Measurements from ENCODE around the gene ZNF839. TPM values are rescaled to one million over a fixed set of nuclear protein-coding genes. Genes with fewer than 3 reads are reported as not detected.
"Not testable (repeated sequence)": the region's sequence is repeated elsewhere in the genome, so short reads cannot be mapped to it uniquely, and the experiment has no call there.

ZNF839 gene
- total RNA-seq, 1 experiment from 2014 or later, result 21.7 TPM

DNA sequence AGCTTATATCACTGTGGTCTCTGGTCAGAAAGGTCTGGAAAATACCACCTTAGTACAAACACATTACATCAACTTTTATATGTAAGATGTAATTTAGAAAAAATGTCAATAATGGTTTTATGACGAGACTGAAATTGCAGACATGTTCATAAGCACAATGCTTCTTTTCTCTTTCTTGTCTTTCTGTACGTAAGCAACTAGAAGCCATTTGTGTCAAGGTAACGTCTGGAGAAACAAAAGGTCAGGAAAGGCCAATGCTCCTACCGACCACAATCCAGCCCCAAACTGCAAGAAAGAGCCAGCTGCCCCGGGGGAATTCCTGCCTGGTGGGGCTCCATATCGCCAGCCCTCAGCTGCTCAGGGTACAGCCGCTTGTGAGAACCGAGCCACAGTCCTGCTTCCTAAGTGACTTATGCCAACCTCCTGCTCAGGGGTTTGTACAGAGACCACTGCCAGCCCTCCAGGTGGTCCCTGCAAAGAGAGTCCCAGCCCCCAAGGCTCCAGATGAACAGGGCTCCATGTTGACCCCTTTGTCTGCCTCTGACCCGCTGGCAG lies 6.3 kb downstream of the ZNF839 start:
- TF ChIP-seq, protein P1, sequence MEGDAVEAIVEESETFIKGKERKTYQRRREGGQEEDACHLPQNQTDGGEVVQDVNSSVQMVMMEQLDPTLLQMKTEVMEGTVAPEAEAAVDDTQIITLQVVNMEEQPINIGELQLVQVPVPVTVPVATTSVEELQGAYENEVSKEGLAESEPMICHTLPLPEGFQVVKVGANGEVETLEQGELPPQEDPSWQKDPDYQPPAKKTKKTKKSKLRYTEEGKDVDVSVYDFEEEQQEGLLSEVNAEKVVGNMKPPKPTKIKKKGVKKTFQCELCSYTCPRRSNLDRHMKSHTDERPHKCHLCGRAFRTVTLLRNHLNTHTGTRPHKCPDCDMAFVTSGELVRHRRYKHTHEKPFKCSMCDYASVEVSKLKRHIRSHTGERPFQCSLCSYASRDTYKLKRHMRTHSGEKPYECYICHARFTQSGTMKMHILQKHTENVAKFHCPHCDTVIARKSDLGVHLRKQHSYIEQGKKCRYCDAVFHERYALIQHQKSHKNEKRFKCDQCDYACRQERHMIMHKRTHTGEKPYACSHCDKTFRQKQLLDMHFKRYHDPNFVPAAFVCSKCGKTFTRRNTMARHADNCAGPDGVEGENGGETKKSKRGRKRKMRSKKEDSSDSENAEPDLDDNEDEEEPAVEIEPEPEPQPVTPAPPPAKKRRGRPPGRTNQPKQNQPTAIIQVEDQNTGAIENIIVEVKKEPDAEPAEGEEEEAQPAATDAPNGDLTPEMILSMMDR (IDR thresholded peaks at IDR 0.05; ENCODE audit: unreplicated experiment), result no peak
- peaks cover 5% of the 10 kb centered on the region for H3K36me3 Mint-ChIP-seq (ENCODE audit: insufficient read depth, unreplicated experiment)
- no peaks in the 10 kb centered on the region for H3K4me1 Mint-ChIP-seq (ENCODE audit: low read depth, unreplicated experiment)
- CTCF ChIA-PET, result no interaction called here
- no peaks in the 10 kb centered on the region for H3K27me3 Mint-ChIP-seq (ENCODE audit: unreplicated experiment)
- BruUV-seq (replicated peaks), result no TSS peak
- intact Hi-C loops (cut with micrococcal nuclease; ENCODE audit: unreplicated experiment), result no loop called here
- DNase-seq, result no peak
- H3K9me3 Mint-ChIP-seq (ENCODE audit: low read depth, unreplicated experiment), result no peaks in the 10 kb centered on the region
- H3K4me3 Mint-ChIP-seq (ENCODE audit: low read depth, unreplicated experiment), result no peak overlapping the region
- no peak overlapping the region for H3K27ac Mint-ChIP-seq (ENCODE audit: unreplicated experiment)

DNA sequence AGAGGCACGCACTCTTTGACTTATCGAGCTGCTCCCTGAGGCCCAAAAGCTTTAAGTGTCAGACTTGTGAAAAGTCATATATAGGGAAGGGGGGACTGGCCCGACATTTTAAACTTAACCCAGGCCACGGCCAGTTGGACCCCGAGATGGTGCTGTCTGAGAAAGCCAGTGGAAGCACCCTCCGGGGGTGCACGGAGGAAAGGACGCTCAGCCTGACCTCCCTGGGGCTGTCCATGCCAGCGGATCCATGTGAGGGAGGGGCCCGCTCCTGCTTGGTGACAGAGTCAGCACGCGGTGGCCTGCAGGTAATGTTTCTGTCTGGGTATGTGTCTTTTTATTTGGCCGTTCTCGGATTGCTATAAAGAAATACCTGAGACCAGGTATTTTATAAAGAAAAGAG lies 7.0 kb downstream of the ZNF839 start:
- H3K4me3 Mint-ChIP-seq (ENCODE audit: low read depth, unreplicated experiment), result no peak overlapping the region
- CTCF ChIA-PET, result no interaction called here
- no peak for DNase-seq
- peaks cover 6% of the 10 kb centered on the region for H3K36me3 Mint-ChIP-seq (ENCODE audit: insufficient read depth, unreplicated experiment)
- H3K27me3 Mint-ChIP-seq (ENCODE audit: unreplicated experiment), result no peaks in the 10 kb centered on the region
- H3K4me1 Mint-ChIP-seq (ENCODE audit: low read depth, unreplicated experiment), result no peaks in the 10 kb centered on the region
- TF ChIP-seq, protein P1 (IDR thresholded peaks at IDR 0.05; ENCODE audit: unreplicated experiment), result no peak
- H3K9me3 Mint-ChIP-seq (ENCODE audit: low read depth, unreplicated experiment), result no peaks in the 10 kb centered on the region
- intact Hi-C loops (cut with micrococcal nuclease; ENCODE audit: unreplicated experiment), result no loop called here
- no peak overlapping the region for H3K27ac Mint-ChIP-seq (ENCODE audit: unreplicated experiment)
- BruUV-seq (replicated peaks), result no TSS peak

DNA sequence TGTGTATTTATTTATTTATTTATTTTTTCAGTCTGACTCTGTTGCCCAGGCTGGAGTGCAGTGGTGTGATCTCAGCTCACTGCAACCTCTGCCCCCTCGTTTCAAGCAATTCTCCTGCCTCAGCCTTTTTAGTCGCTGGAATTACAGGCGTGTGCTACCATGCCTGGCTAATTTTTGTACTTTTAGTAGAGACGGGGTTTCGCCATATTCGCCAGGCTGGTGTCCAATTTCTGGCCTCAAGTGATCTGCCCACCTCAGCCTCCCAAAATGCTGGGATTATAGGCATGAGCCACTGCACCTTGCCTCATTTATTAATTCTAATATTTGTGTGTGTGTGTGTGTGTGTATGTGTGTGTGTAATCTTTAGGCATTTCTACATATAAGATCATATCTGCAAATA lies 9.8 kb downstream of the ZNF839 start:
- intact Hi-C loops (cut with micrococcal nuclease; ENCODE audit: unreplicated experiment); H3K4me1 Mint-ChIP-seq (ENCODE audit: low read depth, unreplicated experiment); H3K27me3 Mint-ChIP-seq (ENCODE audit: unreplicated experiment); H3K9me3 Mint-ChIP-seq (ENCODE audit: low read depth, unreplicated experiment); H3K27ac Mint-ChIP-seq (ENCODE audit: unreplicated experiment); DNase-seq; H3K4me3 Mint-ChIP-seq (ENCODE audit: low read depth, unreplicated experiment); BruUV-seq (replicated peaks): not testable (repeated sequence)
- peaks cover 19% of the 10 kb centered on the region for H3K36me3 Mint-ChIP-seq (ENCODE audit: insufficient read depth, unreplicated experiment)
- CTCF ChIA-PET, result interaction anchor here (0.6 kb wide), 1 partner anchor 246 kb away, joined by 3 read pairs; no protein-coding TSS in a partner anchor

DNA sequence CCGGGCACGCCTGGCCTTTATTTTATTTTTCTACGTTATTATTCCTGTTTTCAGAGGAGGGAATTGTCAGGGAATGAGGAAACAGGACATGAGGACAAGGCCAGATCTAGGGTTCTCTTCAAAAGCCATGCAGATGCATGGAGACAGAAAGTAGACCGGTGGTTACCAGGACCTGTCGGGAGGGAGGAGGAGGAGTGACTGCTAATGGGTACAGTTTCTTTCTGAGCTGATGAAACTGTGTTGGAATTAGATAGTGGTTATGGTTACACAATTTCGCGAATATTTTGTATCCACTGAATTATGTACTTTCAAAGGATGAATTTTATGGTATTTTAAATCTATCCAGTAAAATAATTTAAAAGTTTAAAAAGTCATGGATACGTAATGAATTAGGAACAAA lies 11.3 kb downstream of the ZNF839 start:
- H3K36me3 Mint-ChIP-seq (ENCODE audit: insufficient read depth, unreplicated experiment), result peaks cover 20% of the 10 kb centered on the region
- DNase-seq, result no peak
- CTCF ChIA-PET, result no interaction called here
- no peak overlapping the region for H3K4me3 Mint-ChIP-seq (ENCODE audit: low read depth, unreplicated experiment)
- TF ChIP-seq, protein P1 (IDR thresholded peaks at IDR 0.05; ENCODE audit: unreplicated experiment), result no peak
- intact Hi-C loops (cut with micrococcal nuclease; ENCODE audit: unreplicated experiment), result no loop called here
- H3K27me3 Mint-ChIP-seq (ENCODE audit: unreplicated experiment), result no peaks in the 10 kb centered on the region
- no peak overlapping the region for H3K27ac Mint-ChIP-seq (ENCODE audit: unreplicated experiment)
- no TSS peak for BruUV-seq (replicated peaks)
- no peaks in the 10 kb centered on the region for H3K4me1 Mint-ChIP-seq (ENCODE audit: low read depth, unreplicated experiment)
- H3K9me3 Mint-ChIP-seq (ENCODE audit: low read depth, unreplicated experiment), result no peaks in the 10 kb centered on the region

DNA sequence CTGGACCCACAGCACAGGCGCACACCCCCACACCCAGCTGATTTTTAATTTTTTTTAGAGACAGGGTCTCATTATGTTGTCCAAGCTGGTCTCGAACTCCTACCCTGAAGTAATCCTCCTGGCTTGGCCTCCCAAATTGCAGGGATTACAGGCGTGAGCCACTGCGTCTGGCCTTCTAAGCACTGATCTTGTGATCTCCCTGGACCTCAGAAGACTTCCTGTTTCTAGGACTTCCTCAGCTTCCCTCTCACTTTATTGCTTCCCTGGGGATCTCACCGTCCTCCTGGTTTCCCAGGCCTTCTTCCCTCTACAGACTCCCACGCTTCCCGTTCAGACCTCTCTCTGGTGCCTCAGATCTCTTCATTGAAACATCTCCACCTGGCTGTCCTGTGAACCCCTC lies 13.8 kb downstream of the ZNF839 start:
- Mint-ChIP-seq H3K4me3 (ENCODE audit: low read depth, unreplicated experiment) (no peak overlapping the region), H3K36me3 (ENCODE audit: insufficient read depth, unreplicated experiment) (peaks cover 40% of the 10 kb centered on the region), H3K27ac (ENCODE audit: unreplicated experiment) (no peak overlapping the region), H3K4me1 (ENCODE audit: low read depth, unreplicated experiment) (no peaks in the 10 kb centered on the region), H3K9me3 (ENCODE audit: low read depth, unreplicated experiment) (no peaks in the 10 kb centered on the region), H3K27me3 (ENCODE audit: unreplicated experiment) (no peaks in the 10 kb centered on the region)
- no TSS peak for BruUV-seq (replicated peaks)
- TF ChIP-seq, protein P1 (IDR thresholded peaks at IDR 0.05; ENCODE audit: unreplicated experiment), result no peak
- no peak for DNase-seq
- CTCF ChIA-PET, result no interaction called here
- intact Hi-C loops (cut with micrococcal nuclease; ENCODE audit: unreplicated experiment), result no loop called here
